IPS-15b (cell line): ENCODE results near the gene ABTB1.

ENCODE experiments used
- H3K27me3 ChIP-seq: one replicate; pipeline ENCODE4 v1.6.1; 2013; ENCODE audit warnings: low read length; ENCODE audit not compliant: control insufficient read depth, insufficient read depth
- H3K36me3 ChIP-seq: one replicate; pipeline ENCODE4 v1.6.1; 2013; ENCODE audit warnings: low read length; ENCODE audit not compliant: control insufficient read depth, insufficient read depth
- H3K4me1 ChIP-seq: one replicate; pipeline ENCODE4 v1.6.1; 2013; ENCODE audit warnings: mild to moderate bottlenecking, low read length; ENCODE audit not compliant: control insufficient read depth, insufficient read depth
- H3K4me3 ChIP-seq: one replicate; pipeline ENCODE4 v1.5.1; 2013; ENCODE audit warnings: low read depth, low read length
- H3K9ac ChIP-seq: one replicate; pipeline ENCODE4 v1.6.1; 2013; ENCODE audit warnings: low read depth, mild to moderate bottlenecking, low read length
- H3K9me3 ChIP-seq: one replicate; pipeline ENCODE4 v1.6.1; 2013; ENCODE audit warnings: mild to moderate bottlenecking, low read length; ENCODE audit not compliant: control insufficient read depth, insufficient read depth

ABTB1 gene

DNA sequence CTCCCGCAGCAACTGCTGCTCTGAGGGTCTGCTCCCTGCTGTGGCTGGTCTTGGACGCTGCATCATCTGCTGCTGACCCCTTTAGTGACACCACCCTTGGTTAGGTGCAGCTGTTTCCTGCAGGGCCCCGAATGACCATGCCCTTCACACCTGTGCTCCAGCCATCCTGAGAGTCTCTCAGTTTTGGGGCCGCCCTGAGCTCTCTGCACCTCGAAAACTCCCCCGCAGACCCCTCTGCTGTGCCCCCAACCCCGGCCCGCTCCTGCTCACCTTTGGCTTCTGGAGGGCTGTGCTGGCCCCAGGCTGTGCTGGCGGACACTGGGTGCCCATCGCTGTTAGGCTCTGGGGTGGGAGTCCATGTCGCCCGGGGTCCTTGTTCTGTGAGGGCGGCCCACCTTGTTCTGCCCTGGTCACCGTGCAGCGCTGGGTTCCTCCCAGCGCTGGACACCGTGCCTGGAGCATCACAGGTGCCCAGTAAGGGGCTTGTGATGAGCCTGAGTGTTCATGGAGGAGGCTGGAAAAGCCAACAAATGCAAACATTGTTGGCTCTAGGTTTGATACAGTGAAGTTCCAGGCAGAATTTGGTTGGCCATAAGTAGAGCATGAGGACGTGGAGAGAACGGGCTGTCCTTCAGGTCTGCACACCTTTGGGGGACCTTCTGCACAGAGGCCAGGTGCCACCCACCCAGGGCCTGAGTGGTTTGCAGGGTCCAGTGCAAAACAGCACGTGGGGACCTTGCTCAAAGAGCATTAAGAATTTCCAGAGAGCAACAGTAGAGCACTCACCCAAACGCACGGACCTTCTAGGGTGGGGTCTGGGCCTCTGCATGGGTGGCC, 12.3 kb downstream of the ABTB1 start:
- H3K4me1 ChIP-seq = peaks cover 7% of the 10 kb centered on the region
- no peaks in the 10 kb centered on the region for H3K27me3 ChIP-seq
- no peaks in the 10 kb centered on the region for H3K9me3 ChIP-seq
- H3K36me3 ChIP-seq = no peaks in the 10 kb centered on the region
- H3K4me3 ChIP-seq = no peak overlapping the region
- H3K9ac ChIP-seq = no peak overlapping the region

DNA sequence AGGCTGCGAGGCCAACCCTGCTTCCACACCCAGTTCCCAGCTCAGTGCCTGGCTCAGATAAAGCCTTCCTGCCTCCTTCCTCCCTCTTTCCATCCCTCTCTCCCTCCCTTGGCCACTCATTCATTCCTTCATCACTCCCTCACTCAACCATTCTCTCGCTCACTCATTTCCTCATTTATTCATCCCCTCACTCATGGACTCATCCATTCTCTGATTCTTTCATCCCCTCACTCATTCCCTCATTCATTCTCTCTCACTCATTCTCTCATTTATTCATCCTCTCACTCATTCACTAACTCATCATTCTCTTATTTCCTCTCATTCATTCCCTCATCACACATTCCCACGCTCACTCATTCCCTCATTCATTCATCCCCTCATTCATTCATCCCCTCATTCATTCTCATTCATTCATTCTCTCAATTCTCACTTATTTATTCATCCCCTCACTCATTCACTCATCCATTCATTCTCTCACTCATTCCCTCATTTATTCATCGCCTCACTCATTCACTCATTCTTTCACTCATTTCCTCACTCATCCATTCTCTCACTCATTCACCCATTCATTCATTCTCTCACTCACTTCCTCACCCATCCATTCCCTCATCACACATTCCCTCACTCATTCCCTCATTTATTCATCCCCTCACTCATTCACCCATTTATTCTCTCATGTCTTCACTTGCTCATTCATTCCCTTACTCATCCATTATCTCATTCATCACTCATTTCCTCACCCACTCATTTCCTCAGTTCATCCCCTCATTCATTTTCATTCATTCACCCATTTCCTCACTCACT, 13.2 kb downstream of the ABTB1 start:
- Histone ChIP-seq H3K4me1 (peaks cover 7% of the 10 kb centered on the region), H3K36me3 (no peaks in the 10 kb centered on the region)

DNA sequence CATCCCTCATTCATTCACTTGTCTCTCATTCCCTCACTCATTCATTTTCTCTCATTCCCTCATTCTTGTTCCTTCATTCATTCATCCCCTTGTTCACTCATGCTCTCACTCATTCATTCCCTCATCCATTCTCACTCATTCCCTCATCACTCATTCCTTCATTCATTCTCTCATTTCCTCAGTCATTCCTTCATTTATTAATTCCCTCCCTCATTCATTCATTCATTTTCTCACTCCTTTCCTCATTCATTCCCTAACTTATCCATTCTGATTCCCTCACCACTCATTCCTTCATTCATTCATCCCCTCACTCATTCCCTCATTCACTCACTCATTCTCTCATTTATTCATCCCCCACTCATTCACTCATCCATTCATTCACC, 13.8 kb downstream of the ABTB1 start:
- Histone ChIP-seq H3K36me3 (no peaks in the 10 kb centered on the region), H3K4me3 (no peak overlapping the region), H3K9me3 (no peaks in the 10 kb centered on the region), H3K4me1 (peaks cover 7% of the 10 kb centered on the region), H3K9ac (no peak overlapping the region), H3K27me3 (no peaks in the 10 kb centered on the region)

More for the DNA sequence above, 13.2 kb downstream of the ABTB1 start:
- Histone ChIP-seq H3K9ac (no peak overlapping the region), H3K27me3 (no peaks in the 10 kb centered on the region), H3K4me3 (no peak overlapping the region), H3K9me3 (no peaks in the 10 kb centered on the region)

DNA sequence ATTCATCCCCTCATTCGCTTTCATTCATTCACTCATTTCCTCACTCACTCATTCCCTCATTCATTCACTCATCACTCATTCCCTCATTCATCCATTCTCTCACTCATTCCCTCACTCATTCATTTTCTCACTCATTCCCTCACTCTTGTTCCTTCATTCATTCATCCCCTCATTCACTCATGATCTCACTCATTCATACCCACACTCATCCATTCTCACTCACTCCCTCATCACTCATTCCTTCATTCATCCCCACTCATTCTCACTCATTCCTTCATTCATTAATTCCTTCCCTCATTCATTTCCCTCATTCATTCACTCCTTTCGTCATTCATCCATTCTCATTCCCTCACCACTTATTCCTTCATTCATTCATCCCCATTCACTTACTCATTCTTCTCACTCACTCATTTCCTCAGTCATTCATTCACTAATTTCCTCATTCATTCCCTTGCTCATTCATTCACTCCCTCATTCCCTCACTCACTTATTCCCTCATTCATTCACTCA, 14.5 kb downstream of the ABTB1 start:
- Histone ChIP-seq H3K9me3 (no peaks in the 10 kb centered on the region), H3K27me3 (no peaks in the 10 kb centered on the region), H3K4me3 (no peak overlapping the region), H3K9ac (no peak overlapping the region), H3K4me1 (peaks cover 6% of the 10 kb centered on the region), H3K36me3 (no peaks in the 10 kb centered on the region)

DNA sequence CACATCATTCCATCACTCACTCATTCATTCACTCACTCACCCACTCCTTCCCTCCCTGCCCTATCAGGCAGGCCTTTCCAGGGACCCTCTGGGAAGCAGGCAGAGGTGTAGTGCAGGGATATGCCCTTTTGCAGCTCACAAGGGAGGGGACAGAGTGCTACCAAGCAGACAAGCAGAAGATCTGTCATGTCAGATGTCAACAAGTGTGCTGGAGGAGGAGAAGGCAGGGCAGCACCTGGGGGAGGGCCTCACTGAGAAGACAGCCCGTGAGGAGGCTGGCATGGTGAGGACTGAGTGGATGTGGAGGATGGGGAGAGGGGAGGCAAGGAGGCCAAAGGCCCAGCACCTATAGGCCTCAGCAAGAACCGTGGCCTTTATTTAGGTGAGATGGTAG, 15.3 kb downstream of the ABTB1 start:
- H3K9ac ChIP-seq = no peak overlapping the region
- no peaks in the 10 kb centered on the region for H3K9me3 ChIP-seq
- H3K4me1 ChIP-seq = peaks cover 4% of the 10 kb centered on the region
- H3K27me3 ChIP-seq = no peaks in the 10 kb centered on the region
- no peaks in the 10 kb centered on the region for H3K36me3 ChIP-seq
- no peak overlapping the region for H3K4me3 ChIP-seq

DNA sequence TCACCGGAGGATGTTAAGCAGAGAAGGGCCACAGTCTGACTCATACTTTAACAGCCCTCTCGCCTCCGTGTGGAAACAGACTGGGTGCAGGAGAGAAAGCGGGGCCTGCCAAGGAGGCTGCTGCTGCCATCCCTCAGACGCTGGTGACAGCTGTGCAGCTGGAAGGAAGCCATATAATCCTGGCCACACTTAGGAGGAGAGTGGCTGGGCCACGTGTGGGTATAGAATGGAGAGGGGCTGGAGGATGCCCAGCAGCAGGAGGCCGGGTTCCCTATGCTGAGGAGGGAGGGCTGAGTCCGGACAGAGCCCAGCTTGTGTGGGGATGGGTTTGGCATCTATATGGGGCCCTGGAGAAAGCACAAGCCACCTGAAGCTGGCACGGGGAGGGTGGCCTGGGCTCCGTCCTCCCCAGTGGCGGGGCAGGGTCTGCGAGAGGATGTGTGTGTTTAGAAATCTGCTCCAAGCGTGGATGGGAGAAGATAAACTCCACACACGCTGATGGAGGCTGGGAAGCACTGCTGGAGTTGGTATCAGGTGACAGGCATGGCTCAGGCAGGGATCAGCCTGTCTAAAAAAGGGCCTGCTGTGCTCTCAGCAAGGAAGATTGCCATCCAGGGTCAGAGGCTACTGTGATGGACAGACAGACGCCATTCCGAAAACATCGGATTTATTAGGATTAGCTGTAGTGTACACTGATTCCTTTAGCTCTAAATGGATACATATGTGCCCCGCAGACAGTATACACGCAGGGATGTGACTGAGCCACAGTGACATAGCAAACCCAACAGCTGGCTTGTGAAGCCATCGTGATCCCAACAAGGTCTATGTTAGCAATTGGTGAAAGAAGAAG, 15.9 kb downstream of the ABTB1 start:
- H3K9me3 ChIP-seq = no peaks in the 10 kb centered on the region

DNA sequence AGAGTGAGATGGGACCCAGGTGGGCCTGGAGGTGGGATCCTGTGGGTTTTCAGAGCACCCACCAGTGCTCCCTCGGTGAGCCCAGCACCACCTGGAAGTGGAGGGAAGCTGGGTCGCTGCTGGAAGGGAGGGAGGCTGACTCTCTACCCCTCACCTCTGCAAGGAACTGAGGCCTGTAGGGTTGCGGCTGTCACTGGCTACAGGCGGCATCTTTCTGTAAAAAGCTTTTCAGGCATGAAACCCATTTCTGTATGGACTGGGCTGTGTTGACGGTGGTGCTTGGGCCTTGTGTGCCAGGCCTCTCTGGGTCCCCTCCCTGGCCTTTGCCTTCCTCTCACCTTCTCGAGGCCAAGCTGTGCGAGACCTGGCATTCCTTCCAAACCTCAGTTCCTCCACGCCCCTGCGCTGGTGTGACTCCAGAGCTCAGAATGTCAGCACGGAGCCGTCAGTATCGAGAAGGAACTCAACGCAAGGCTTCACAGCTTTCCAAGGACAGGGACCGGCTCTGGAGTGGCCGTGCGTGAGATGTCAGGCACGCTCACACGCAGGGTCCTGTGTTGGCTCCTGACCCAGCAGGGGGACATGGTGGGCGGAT, 16.6 kb downstream of the ABTB1 start:
- no peaks in the 10 kb centered on the region for H3K27me3 ChIP-seq
- H3K9ac ChIP-seq = no peak overlapping the region
- H3K4me3 ChIP-seq = no peak overlapping the region
- H3K4me1 ChIP-seq = peaks cover 4% of the 10 kb centered on the region
- H3K36me3 ChIP-seq = no peaks in the 10 kb centered on the region
- H3K9me3 ChIP-seq = no peaks in the 10 kb centered on the region

More for the DNA sequence above, 15.9 kb downstream of the ABTB1 start:
- Histone ChIP-seq H3K36me3 (no peaks in the 10 kb centered on the region), H3K4me1 (peaks cover 4% of the 10 kb centered on the region), H3K4me3 (no peak overlapping the region), H3K27me3 (no peaks in the 10 kb centered on the region), H3K9ac (no peak overlapping the region)

DNA sequence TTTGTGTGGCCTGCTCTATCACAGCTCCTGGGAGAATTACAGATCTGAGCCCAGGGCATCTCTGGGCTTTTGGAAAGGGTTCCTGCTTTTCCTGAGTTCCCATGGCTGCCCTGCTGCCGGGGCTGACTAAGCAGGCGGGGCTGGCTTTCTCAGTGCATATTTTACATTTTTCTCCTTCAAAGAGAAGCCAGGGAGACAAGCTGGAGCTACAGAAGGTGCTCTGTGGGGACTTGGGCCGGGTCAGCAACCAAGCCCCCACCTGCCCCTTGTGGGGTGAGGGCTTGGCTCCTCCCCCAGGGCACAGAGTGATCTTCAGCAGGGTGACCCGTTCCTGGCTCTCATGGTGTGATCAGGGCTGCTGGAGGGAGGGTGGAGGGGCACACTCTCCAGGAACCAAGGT, 17.4 kb downstream of the ABTB1 start:
- Histone ChIP-seq H3K36me3 (no peaks in the 10 kb centered on the region), H3K27me3 (no peaks in the 10 kb centered on the region), H3K4me3 (no peak overlapping the region), H3K9me3 (no peaks in the 10 kb centered on the region), H3K4me1 (peaks cover 7% of the 10 kb centered on the region), H3K9ac (no peak overlapping the region)

DNA sequence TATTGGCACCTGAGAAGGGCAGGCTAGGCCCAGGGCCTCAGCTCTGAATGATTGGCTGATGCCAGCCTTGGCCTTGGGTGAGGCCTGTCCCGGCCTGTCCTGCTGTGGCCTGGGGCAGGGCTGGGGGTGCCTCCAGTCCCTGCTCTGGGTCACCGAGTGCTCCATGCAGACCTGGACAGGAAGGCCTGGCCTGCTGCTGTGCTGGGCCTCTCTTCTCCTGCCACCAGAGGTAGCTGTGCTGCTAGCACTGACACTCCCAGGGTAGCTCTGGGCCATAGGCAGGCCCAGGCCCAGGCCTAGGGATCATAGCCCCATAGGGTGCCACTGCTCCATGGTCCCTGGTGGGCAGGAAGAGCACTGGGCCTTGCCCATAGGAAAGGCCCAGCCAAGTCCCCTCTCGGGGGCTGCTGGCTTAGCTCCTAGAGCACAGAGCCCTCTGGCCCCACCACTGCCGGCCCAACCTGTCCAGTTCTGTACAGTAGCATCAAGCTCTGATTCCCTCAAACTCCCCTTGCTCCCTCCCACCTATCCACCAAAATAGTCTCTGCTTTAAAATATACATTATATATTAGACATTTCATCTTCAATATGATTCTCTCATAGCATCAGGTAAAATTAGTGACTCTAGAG, 18.2 kb downstream of the ABTB1 start:
- Histone ChIP-seq H3K36me3 (no peaks in the 10 kb centered on the region), H3K4me1 (peaks cover 7% of the 10 kb centered on the region), H3K27me3 (no peaks in the 10 kb centered on the region), H3K9me3 (no peaks in the 10 kb centered on the region), H3K4me3 (no peak overlapping the region), H3K9ac (no peak overlapping the region)

DNA sequence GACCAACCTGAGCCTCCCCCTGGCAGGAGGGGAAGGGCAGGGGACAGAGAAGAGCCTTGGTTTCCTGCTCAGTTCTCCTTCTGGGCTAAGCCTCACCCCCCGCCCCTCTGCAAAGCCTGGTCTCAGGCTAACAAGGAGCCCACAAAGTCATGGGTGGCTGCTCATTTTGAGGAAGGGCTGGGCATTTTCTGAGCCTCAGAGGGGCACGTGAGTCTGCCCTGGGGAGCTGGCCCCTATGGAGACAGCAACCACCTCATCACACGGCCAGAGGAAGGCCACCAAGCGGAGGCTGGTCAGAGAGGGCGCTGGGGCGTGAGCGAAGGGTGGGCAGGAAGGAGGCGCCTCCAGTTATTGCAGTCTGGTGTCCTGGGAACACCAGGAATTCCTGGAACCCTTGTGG, 18.7 kb downstream of the ABTB1 start:
- Histone ChIP-seq H3K9ac (no peak overlapping the region), H3K4me1 (peaks cover 7% of the 10 kb centered on the region), H3K4me3 (no peak overlapping the region), H3K9me3 (no peaks in the 10 kb centered on the region), H3K27me3 (no peaks in the 10 kb centered on the region), H3K36me3 (no peaks in the 10 kb centered on the region)

DNA sequence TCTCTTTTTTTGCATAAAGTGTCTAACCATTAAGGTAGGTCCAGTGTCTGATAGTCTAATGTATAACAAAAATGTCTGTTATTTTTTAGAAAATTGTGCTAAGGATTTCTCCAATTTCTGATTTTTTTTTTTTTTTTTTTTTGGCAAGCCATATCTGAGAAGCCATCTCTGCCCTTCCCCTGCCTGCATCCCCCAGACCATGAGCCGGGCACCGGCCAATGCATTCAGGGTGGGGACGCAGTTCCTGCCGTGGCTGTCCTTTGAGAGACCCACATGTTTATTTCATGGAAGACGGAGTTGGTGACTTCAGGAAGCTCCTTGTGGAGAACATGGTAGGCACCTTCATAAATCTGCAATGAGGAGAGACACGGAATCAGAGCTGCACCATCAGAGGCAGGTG, 19.2 kb downstream of the ABTB1 start:
- Histone ChIP-seq H3K27me3 (no peaks in the 10 kb centered on the region), H3K9ac (no peak overlapping the region), H3K36me3 (no peaks in the 10 kb centered on the region), H3K4me1 (peaks cover 7% of the 10 kb centered on the region), H3K9me3 (no peaks in the 10 kb centered on the region), H3K4me3 (no peak overlapping the region)
